Measurements from ENCODE around the gene CROCC2.

The CROCC2 gene

DNA sequence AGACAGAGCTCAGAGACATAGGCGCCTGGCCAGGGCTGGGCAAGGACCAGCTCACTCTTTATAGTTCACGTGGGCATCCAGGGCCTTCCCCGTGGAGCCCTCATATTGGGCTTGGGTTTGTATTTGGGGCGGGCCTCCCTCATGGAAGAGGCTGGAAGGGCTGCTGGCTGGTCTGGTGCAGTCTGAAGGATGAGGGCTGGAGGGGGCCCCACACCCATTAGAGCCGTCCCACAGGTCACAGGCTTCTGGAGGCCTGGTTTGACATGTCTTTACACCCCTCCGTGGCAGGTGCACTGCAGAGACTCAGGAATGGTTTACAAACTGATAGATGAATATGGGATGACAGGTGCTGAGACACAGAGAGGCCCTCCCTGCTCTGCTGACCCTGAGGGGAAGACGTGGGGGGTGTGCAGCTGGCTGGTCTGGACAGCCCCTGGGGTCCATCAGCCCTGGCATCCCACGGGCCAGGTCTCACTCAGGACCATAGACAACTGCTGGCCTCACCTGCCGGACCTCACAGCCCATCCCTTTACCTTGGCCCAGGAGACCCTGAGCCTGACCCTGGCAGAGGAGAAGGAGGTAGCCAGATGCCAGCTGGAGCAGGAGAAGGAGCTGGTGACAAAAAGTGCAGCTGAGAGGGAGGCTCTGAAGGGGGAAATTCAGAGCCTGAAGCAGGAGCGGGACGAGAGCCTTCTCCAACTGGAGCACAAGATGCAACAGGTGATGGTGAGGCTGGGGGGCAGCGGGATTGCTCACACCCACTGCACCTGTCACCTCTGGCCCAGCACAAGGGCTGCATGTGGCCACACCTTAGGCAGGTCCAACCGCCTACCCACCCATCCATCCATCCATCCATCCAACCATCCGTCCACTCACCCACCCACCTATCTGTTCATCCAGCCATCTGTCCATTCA is 43.9 kb downstream of the CROCC2 start:
- no peak overlapping the region for H3K4me2 ChIP-seq (ENCODE audit: low read length)
- H3K4me3 ChIP-seq (ENCODE audit: low read depth, low read length, poor library complexity, severe bottlenecking) = no peak overlapping the region

DNA sequence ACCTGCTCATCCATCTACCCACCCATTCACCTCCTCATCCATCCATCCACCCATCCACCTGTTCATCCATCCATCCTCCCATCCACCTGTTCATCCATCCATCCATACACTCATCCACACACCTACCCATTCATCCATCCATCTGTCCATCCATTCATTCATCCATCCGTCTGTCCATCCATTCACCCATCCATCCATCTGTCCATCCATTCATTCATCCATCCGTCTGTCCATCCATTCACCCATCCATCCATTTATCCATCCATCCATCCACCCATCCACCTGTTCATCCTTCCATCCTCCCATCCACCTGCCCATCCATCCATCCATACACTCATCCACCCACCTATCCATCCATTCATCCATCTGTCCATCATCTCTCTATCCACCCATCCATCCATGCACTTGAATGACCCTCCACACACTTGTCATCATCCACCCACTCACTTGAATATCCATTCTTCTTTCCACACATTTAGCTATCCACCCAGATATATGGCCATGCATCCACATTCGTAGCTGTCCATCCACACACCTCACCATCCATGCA is 45.0 kb downstream of the CROCC2 start:
- H3K4me1 ChIP-seq (ENCODE audit: insufficient read depth, low read length, severe bottlenecking) = no peaks in the 10 kb centered on the region
- H3K9ac ChIP-seq (ENCODE audit: low read length) = no peak overlapping the region
- no peak overlapping the region for H3K4me3 ChIP-seq (ENCODE audit: low read depth, low read length, poor library complexity, severe bottlenecking)
- no peaks in the 10 kb centered on the region for H3K36me3 ChIP-seq (ENCODE audit: insufficient read depth, low read length)
- no peak overlapping the region for H3K27ac ChIP-seq (ENCODE audit: low read depth, low read length, poor library complexity, severe bottlenecking)
- H3K79me2 ChIP-seq (ENCODE audit: insufficient read depth, low read length) = no peaks in the 10 kb centered on the region
- H3K27me3 ChIP-seq (ENCODE audit: insufficient read depth, low read length) = no peaks in the 10 kb centered on the region
- no peak for TF ChIP-seq EZH2 (IDR thresholded peaks at IDR 0.05; ENCODE audit: borderline replicate concordance, low read length)
- TF ChIP-seq, protein P1, sequence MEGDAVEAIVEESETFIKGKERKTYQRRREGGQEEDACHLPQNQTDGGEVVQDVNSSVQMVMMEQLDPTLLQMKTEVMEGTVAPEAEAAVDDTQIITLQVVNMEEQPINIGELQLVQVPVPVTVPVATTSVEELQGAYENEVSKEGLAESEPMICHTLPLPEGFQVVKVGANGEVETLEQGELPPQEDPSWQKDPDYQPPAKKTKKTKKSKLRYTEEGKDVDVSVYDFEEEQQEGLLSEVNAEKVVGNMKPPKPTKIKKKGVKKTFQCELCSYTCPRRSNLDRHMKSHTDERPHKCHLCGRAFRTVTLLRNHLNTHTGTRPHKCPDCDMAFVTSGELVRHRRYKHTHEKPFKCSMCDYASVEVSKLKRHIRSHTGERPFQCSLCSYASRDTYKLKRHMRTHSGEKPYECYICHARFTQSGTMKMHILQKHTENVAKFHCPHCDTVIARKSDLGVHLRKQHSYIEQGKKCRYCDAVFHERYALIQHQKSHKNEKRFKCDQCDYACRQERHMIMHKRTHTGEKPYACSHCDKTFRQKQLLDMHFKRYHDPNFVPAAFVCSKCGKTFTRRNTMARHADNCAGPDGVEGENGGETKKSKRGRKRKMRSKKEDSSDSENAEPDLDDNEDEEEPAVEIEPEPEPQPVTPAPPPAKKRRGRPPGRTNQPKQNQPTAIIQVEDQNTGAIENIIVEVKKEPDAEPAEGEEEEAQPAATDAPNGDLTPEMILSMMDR (IDR thresholded peaks at IDR 0.05; ENCODE audit: low read length) = no peak
- H3K9me3 ChIP-seq (ENCODE audit: low read length) = no peaks in the 10 kb centered on the region
- no peaks in the 10 kb centered on the region for H3K9me2 ChIP-seq (ENCODE audit: low read depth, low read length)
- H2AFZ ChIP-seq (ENCODE audit: low read length) = no peak overlapping the region
- H3F3A ChIP-seq (ENCODE audit: insufficient read depth, low read length) = no peaks in the 10 kb centered on the region
- H4K20me1 ChIP-seq (ENCODE audit: insufficient read depth, low read length) = no peaks in the 10 kb centered on the region
- H3K4me2 ChIP-seq (ENCODE audit: low read length) = no peak overlapping the region

More for the DNA sequence above, 43.9 kb downstream of the CROCC2 start:
- H4K20me1 ChIP-seq (ENCODE audit: insufficient read depth, low read length) = no peaks in the 10 kb centered on the region
- H3K9ac ChIP-seq (ENCODE audit: low read length) = no peak overlapping the region
- TF ChIP-seq, protein P1 (IDR thresholded peaks at IDR 0.05; ENCODE audit: low read length) = no peak
- TF ChIP-seq EZH2 (IDR thresholded peaks at IDR 0.05; ENCODE audit: borderline replicate concordance, low read length) = no peak
- H3K27me3 ChIP-seq (ENCODE audit: insufficient read depth, low read length) = no peaks in the 10 kb centered on the region
- no peaks in the 10 kb centered on the region for H3F3A ChIP-seq (ENCODE audit: insufficient read depth, low read length)
- no peaks in the 10 kb centered on the region for H3K4me1 ChIP-seq (ENCODE audit: insufficient read depth, low read length, severe bottlenecking)
- H2AFZ ChIP-seq (ENCODE audit: low read length) = no peak overlapping the region
- H3K36me3 ChIP-seq (ENCODE audit: insufficient read depth, low read length) = no peaks in the 10 kb centered on the region
- no peaks in the 10 kb centered on the region for H3K79me2 ChIP-seq (ENCODE audit: insufficient read depth, low read length)
- H3K27ac ChIP-seq (ENCODE audit: low read depth, low read length, poor library complexity, severe bottlenecking) = no peak overlapping the region
- no peaks in the 10 kb centered on the region for H3K9me3 ChIP-seq (ENCODE audit: low read length)
- no peaks in the 10 kb centered on the region for H3K9me2 ChIP-seq (ENCODE audit: low read depth, low read length)

DNA sequence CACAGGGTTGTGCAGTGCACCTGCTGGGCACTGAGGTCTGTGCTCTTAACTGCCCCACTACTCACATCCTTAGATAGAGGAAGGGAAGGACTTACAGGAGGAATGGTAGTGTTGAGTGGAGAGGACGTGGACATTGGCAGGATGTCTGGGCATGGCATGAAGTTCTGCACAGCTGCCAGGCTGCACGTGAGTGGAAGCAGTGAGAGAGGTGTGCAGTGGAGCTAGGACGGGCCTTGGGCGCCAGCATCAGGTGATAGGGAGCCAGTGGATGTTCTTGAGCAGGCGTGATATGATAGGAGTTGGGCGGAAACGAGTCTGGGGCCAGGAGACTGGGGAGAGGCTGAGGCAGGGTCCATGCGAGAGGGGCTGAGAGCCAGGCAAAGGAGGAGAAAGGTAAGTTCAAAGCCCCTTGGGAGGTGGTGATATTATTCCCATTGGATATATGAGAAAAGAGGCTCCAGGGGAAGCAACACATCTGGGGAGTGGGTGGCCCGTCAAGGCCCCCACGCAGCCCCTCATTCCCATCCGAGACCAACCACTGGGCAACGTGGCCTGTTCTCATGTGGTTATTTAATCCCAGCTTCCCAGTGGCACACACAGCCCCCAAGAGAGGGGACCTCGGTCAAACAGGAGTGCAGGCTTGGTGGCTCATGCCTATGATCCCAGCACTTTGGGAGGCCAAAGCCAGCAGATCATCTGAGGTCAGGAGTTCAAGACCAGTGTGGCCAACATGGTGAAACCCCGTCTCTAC is 46.5 kb downstream of the CROCC2 start:
- H3K9ac ChIP-seq (ENCODE audit: low read length) = no peak overlapping the region
- H3K4me2 ChIP-seq (ENCODE audit: low read length) = no peak overlapping the region
- H4K20me1 ChIP-seq (ENCODE audit: insufficient read depth, low read length) = no peaks in the 10 kb centered on the region
- TF ChIP-seq EZH2 (IDR thresholded peaks at IDR 0.05; ENCODE audit: borderline replicate concordance, low read length) = no peak
- TF ChIP-seq, protein P1 (IDR thresholded peaks at IDR 0.05; ENCODE audit: low read length) = no peak
- no peak overlapping the region for H3K27ac ChIP-seq (ENCODE audit: low read depth, low read length, poor library complexity, severe bottlenecking)
- no peak overlapping the region for H3K4me3 ChIP-seq (ENCODE audit: low read depth, low read length, poor library complexity, severe bottlenecking)
- no peaks in the 10 kb centered on the region for H3K9me3 ChIP-seq (ENCODE audit: low read length)
- H2AFZ ChIP-seq (ENCODE audit: low read length) = no peak overlapping the region
- peaks cover 7% of the 10 kb centered on the region; the same call in 1 of the 2 replicates for H3K27me3 ChIP-seq (ENCODE audit: insufficient read depth, low read length)
- no peaks in the 10 kb centered on the region for H3K4me1 ChIP-seq (ENCODE audit: insufficient read depth, low read length, severe bottlenecking)
- H3K36me3 ChIP-seq (ENCODE audit: insufficient read depth, low read length) = no peaks in the 10 kb centered on the region
- H3F3A ChIP-seq (ENCODE audit: insufficient read depth, low read length) = no peaks in the 10 kb centered on the region
- no peaks in the 10 kb centered on the region for H3K9me2 ChIP-seq (ENCODE audit: low read depth, low read length)
- no peaks in the 10 kb centered on the region for H3K79me2 ChIP-seq (ENCODE audit: insufficient read depth, low read length)
